ENCODE measurements around the gene MVB12B. TPM values are rescaled to one million over a fixed set of nuclear protein-coding genes. Genes with fewer than 3 reads are reported as not detected.
"Not testable (repeated sequence)": the region's sequence is repeated elsewhere in the genome, so short reads cannot be mapped to it uniquely, and the experiment has no call there.

Gene MVB12B, protein sequence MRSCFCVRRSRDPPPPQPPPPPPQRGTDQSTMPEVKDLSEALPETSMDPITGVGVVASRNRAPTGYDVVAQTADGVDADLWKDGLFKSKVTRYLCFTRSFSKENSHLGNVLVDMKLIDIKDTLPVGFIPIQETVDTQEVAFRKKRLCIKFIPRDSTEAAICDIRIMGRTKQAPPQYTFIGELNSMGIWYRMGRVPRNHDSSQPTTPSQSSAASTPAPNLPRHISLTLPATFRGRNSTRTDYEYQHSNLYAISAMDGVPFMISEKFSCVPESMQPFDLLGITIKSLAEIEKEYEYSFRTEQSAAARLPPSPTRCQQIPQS
- 10 to 100 TPM; 20.3 to 23.7 (median 21.6) TPM for polyA plus RNA-seq (ENCODE audit: insufficient read depth in 1 of 5, insufficient read length in 5 of 5, low replicate concordance in 1 of 5)
- long read RNA-seq, donor 1, full-length matches to known transcripts: 7 of 7 reads
- long read RNA-seq, donor 1, partial matches to known transcripts: 0 of 7 reads
- long read RNA-seq, donor 1, other reads (novel, unspliced or antisense): 0 of 7 reads
- long read RNA-seq, donor 2, full-length matches to known transcripts: 3 of 3 reads
- long read RNA-seq, donor 2, partial matches to known transcripts: 0 of 3 reads
- long read RNA-seq, donor 2, other reads (novel, unspliced or antisense): 0 of 3 reads
- long read RNA-seq, donor 3, full-length matches to known transcripts: 4 of 12 reads
- long read RNA-seq, donor 3, partial matches to known transcripts: 8 of 12 reads
- long read RNA-seq, donor 3, other reads (novel, unspliced or antisense): 0 of 12 reads
- long read RNA-seq, donor 4, full-length matches to known transcripts: 8 of 8 reads
- long read RNA-seq, donor 4, partial matches to known transcripts: 0 of 8 reads
- long read RNA-seq, donor 4, other reads (novel, unspliced or antisense): 0 of 8 reads
- long read RNA-seq, donor 5, full-length matches to known transcripts: 12 of 12 reads
- long read RNA-seq, donor 5, partial matches to known transcripts: 0 of 12 reads
- long read RNA-seq, donor 5, other reads (novel, unspliced or antisense): 0 of 12 reads
- long read RNA-seq, donor 6, full-length matches to known transcripts: 6 of 6 reads
- long read RNA-seq, donor 6, partial matches to known transcripts: 0 of 6 reads
- long read RNA-seq, donor 6, other reads (novel, unspliced or antisense): 0 of 6 reads
- long read RNA-seq, donor 7, full-length matches to known transcripts: 2 of 2 reads
- long read RNA-seq, donor 7, partial matches to known transcripts: 0 of 2 reads
- long read RNA-seq, donor 7, other reads (novel, unspliced or antisense): 0 of 2 reads
- long read RNA-seq, donor 8, full-length matches to known transcripts: 5 of 5 reads
- long read RNA-seq, donor 8, partial matches to known transcripts: 0 of 5 reads
- long read RNA-seq, donor 8, other reads (novel, unspliced or antisense): 0 of 5 reads

DNA sequence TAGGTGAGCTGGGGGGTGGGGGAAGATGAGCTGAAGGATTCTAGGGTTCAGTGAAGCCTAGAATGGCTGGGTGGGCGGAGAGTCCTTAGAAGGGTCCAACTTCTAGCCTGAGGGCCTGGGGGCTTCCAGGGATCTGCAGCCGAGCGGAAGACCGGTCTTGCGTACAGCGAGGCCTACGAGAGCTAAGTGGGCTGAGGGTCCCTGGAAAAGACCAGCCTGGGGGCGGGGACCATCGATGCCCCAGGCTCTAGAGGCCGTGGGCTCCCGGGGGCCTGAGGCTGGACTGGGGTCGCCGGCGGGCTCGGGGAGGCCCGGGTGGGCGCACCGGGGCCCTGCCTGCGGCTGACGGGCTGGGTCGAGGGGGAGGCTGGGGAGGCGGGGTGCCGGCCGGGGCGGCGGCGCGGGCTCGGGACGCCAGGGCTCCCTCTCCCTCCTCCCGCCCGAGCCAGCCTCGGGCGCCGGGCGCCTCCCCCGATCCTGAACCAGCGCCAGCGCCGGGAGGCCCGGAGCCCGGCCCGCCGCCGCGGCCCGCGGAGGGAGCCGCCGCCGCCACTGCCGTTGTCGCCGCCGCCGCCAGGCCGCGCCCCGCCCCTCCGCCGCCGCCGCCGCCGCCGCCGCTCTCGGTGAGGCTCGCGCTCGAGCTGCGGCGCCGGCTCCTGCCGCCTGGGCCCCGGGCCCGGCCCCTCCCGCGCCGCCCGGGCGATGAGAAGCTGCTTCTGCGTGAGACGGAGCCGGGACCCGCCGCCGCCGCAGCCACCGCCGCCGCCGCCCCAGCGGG, at the start of gene MVB12B:
Gene MVB12B, plus strand, starts transcription at position 602 of the 778 bp plus-strand sequence. Its CDS starts 101 bp downstream, at position 703.
- DNase-seq: peak; percentile 46 to 56

DNA sequence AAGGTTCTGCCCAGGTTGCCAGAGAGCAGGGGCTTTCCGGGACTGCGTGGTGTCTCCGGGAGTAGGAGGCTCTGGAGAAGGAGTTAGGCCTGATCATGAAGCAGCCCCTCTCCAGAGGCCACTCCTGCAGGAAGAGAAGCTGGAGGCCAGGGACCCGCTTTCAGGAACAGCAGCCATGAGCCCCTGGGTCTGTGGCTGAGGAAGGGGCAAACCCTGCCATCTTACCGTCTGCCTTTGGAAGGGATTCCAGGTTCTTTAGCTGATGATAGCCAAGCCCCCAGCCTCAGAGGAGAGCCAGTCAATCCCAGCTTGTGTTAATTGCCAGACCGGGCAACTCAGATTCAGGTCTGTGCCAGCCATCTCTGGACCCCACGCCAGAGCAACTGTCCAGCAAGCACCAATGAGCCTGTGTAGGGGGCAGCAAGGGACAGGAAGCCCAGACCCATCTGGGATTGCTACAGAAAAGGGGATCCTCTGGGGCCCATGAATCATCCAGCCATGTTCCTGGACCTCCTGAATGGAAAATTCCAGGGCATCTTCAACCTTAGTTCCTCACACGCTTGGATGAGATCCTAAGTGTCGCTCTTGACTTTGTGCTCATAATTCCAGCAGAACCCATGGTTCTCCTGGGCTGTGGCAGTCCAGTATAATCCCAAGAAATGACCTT, 42.7 kb upstream of the MVB12B start:
- no peak for DNase-seq

DNA sequence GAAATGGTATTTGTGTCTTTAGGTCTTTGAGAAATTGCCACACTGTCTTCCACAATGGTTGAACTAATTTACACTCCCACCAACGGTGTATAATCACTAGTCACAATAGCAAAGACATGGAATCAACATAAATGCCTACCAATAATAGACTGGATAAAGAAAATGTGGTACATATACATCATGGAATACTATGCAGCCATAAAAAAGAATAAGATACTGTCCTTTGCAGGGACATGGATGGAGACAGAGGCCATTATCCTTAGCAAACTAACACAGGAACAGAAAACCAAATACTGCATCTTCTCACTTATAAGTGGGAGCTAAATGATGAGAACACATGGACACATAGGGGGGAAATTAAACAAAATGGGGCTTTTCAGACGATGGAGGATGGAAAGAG, 41.0 kb upstream of the MVB12B start:
- not testable (repeated sequence) for DNase-seq

DNA sequence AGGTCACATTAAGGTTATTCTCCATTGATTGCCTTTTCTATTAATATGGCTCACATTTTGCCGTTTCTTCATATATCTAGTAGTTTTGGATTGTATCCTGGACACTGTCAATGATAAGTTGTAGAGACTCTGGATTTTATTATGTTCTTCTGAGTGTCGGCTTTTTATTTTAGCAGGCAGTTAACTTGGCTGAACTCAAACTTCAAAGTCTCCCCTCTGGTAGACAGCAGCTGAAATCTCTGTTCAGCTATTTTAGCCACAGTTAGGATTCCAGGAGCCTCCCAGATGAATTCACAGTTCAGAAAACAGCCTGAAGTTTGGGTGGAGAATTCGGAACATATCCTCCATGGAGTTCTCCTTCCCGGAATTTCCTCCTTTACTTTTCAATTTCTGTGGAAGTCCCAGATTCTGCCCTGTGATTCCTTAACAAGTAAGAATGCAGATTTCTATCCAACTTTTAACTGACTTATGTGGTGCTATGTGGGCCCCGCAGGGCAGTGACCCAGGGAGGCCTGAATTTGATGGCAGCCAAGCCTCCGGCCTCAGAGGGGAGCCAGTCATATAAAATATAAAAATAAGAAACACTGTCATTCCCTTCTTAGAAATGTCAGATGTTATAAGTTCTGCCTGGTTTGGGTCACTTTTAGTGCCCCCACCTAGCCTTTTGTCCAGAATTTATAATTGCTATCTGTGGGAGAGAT, 39.3 kb upstream of the MVB12B start:
- DNase-seq: no peak

DNA sequence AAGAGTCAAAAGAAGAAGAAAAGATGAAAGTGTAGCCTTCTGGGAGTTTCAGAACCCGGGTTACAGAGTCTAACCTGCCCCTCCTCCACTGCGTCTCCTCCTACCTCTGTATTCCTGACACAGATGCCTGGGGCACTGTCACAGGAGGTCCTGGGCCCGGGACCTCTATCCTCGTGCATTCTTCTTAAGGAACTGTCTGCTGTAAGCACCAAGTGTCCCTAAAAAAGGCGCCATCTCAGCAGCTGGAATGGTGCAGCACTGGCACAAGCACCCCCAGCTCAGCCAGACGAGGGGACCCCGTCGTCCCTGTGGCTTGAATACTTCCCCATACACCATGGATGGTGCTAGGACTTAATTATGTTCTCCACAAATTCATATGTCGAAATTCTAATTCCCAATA, 35.8 kb upstream of the MVB12B start:
- DNase-seq: no peak

DNA sequence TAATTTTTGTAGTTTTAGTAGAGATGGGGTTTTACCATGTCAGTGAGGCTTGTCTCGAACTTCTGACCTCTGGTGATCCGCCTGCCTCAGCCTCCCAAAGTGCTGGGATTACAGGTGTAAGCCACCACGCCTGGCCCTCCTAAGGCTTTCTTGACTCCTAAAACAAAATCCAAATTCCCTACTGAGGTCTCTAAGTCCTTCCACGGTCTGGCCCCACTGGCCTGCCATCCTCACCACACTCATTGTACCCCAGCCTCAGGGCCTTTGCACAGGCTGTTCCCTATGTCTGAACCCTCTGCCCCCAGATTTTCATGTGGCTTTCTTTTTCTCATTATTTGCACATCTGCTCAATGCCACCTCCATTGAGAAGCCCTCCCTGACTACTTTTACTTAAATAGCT, 34.7 kb upstream of the MVB12B start:
- no peak for DNase-seq

DNA sequence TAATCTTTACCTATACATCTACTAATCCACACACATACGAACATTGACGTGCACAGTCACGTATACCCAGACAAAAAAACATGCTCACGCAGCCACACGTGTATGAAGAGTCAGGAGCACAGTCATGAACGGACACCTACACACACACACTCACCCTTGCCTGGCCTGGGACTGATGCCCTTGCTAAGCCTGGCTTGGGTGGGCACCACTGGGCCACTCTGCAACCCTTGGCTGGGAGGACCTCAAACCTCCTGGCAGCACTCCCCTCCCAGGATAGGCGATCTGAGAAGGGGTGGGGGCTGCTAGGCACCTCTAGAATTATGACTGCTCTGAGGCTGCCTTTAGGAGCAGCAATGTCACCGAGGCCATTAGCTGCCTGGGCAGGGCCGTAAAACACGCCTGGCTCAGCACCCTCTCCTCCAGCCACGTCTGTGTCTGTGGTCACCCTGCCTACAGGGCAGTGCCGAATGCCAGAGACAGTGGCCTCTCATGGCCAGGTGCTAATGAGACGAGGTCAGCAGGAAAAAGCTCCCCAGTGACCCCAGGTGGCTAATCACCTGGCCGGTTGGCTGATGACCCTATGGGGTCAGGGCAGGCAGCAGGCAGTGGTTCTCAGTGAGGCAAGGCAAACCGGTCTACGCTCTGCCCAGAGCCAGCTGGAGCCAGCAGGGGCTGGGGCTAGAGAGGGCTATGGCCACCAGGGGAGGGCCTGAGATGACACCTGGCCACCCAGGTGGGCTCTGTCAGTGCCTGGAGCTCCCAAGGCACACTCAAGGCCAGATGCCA, 33.7 kb upstream of the MVB12B start:
- DNase-seq: no peak

DNA sequence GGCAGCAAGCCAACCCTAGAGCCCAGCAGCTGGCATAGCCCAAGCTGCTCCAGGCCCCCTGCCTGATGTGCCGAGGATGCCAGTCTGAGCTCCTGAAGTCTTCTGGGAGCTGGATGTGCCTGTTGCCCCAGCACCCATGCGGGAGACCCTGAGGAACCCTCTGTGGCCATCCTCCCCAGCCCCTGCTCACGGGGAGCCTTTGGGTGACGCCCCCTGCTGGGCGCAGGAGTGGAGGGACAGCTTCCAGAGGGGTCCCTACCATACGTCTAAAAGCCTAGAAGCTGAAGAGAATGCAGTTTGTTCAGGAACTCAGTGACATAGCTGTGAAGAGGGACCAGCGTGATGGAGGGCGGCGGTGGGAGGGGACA, 33.1 kb upstream of the MVB12B start:
- DNase-seq: no peak

DNA sequence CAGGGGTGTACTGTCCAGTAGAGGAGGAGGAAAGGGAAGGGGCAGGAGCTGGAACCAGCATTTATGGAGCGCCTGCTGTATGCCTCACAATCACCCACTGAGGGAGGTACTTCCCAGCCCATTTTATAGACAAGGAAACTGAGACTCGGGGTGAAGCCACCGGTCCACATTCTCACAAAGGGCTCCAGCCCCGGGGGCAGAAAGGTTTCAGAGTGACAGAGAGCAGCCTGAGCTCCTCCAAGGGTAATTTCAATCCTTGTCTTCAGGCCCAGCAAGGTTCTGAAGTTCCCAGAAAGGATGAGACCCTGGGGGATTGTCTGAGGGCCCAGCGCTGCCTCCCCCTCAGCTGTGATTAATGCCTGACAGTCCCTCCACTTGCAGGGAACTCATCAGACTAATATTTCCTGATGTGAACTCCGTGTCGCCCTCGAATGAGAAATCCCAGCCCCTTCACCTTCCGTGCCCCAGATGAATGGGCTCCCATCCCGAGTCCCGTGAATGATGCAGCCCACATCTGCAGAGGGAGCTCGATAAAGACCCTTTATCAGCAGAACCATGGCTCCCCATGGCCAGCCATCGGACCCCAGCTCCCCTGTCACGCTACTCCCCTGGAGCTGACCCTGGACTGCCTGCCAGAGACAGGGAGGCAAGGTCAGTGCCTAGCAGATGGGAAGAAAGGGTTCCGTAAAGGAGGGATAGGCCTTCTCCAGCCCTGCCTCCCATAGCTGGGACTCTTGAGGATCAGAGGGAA, 32.1 kb upstream of the MVB12B start:
- DNase-seq: no peak

DNA sequence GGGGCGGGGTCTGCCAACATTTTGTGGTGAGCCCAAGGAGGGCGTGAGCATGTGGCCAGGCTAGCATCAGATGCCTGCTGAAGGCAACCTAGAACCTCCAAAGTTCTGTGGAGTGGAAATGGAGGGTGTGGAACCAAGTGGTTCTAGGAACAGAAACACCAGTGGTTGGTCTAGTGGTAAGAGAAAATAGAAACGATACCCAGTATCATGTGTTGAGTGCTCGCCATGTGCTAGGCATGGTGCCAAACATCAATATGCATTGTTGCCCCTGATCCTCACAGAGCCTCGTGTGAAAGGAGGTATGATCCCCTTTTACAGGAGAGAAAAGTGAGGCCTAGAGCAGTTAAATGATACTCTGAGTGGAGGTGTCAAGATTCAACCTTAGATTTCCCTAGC, 31.5 kb upstream of the MVB12B start:
- DNase-seq: no peak

DNA sequence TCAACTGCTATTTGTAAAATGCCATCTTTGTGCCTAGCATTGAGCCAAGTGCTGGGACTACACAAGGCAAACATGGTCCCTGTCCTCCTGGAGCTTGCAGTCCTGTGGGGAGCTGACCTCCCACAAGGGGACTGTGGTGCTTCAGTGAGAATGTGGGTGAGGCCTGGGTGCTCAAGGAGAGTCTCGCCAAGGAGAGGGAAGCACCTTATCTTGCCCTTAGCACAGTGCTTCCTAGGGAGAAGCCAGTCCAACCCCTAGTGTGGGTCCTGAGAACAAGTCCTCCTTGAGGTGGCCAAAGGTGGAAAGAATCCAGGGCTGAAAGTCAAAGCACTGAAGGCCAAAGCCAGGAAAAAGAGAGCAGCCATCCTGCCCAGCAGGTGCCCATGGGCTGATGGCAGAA, 31.1 kb upstream of the MVB12B start:
- DNase-seq: no peak

DNA sequence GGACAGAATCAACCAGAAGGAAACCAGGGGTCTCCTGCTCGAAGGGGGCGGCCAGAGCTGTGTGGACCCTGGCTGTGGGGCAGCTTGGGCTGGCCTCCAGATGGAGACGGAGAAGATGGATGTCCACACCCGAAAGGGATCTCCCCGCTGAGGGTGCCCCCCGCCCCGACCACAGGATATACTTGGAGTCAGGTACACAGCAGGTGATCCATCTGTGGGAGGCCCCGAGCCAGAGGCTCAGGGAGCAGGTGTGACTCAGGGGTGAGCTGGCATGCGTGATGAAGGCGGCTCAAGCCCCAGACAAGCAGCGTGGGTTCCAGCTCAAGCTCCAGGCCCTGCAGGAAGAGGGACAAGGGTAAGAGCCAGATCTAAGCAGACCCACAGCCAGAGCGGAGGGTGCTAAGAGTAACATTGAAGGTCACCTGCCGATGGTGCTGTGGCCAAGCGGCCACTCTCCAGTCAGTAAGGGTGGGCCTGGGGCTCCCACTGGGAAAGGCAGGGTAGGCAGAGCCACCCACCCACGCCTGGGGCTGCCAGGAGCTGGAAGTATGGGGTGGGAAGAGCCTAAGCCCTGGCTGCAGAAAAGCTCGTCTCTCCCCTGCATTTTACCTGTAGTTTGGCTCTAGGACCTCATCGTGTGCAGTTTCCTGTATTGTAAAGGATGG, 30.6 kb upstream of the MVB12B start:
- DNase-seq: no peak

DNA sequence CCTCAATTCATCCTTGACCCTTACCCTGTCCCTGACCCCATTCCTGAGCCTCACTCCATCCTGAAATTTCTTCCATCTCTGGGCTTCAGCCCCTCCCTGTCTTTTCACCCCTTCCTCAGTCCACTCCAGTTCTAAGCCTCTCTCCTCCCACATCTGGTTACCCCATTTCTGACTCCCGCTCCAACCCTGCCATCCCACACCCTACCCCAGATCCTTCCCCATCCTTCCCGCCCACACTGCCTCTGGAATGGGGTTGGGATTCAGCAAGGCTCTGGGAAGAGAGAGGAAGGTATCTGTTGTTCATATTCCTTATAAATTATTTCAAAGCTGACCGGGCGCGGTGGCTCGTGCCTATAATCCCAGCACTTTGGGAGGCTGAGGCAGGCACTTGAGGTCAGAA, 29.9 kb upstream of the MVB12B start:
- no peak for DNase-seq

DNA sequence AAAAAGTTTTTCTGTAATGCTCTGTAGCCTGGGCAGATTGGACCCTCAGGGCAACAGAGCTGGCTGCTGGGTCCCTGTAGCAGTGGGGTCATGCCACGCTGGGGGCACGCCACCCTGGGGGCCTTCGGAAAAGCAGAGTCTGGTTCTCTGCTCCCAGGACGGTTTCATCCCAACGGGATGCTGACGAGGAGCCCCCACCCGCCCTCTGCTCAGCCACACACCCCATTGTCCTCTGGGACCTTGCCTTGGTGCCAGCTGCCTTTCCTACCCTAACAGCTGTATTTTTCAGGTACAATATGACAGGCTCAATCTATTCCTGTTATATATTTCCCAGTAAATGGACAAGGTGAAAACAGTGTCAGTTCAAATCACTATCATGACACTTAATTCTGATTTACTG, 29.0 kb upstream of the MVB12B start:
- no peak for DNase-seq

DNA sequence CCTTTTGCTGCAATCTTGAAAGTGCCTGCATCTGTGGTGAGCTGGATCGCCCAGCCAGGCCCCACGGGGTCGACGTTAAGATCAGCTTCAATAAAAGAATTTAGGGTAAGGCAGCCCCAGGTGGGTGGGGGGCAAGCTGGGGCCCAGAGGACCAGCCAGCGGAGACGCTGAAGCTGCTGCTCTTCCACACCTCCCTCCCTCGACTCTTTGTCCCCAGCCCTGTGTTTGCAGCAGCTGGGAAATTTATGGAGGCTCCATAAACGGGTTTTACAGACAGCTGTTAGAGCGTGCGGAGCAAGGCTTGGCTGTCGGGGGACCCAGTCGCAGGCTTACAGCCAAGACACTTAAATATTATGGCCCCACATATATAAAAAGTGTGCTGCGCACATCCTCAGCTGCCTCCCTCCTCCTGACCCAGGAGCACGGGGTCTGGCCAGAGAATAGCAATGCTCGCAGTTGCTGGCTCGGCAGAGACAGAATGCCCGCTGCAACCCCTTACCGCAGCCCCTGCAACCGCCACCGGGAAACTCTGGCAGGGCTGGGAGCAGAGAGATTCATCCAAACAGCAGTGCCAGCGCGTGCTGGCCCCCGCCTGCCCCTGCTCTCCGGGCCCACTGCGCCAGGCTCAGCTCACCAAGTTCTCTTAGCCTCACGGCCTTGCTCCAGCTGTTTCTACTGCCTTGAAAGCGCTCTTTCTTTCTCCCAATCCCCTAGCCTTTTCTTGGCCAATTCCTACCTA, 28.4 kb upstream of the MVB12B start:
- peak; percentile 41 to 46 for DNase-seq

DNA sequence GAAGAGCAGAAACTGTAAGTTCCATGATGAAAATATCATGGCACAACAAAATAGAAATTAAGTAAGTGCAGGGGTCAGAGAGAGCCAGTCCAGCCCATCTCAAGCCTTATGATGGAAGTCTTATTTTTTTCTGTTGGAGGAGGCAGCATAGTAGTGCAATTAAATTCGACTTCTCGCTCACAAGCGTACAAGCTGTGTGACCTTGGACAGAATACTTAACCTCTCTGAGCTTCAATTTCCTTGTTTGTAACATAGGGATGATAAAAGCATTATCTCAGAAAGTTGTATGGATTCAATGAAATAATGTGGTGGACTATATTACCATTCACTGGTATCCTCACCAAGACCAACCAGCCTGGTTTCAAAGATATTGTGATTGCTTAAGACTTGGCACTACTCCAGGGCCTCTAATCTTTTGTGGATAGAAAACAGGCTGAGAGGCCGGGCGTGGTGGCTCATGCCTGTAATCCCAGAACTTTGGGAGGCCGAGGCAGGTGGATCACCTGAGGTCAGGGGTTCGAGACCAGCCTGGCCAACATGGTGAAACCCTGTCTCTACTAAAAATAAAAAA, 26.8 kb upstream of the MVB12B start:
- no peak for DNase-seq
